Measurements from ENCODE around the gene ETNK2. TPM values are rescaled to one million over a fixed set of nuclear protein-coding genes. Genes with fewer than 3 reads are reported as not detected.

ETNK2 gene
- total RNA-seq, 4 donors from 2014 or later = 0.35 to 9.7 (median 5.7) TPM; not detected in 1

DNA sequence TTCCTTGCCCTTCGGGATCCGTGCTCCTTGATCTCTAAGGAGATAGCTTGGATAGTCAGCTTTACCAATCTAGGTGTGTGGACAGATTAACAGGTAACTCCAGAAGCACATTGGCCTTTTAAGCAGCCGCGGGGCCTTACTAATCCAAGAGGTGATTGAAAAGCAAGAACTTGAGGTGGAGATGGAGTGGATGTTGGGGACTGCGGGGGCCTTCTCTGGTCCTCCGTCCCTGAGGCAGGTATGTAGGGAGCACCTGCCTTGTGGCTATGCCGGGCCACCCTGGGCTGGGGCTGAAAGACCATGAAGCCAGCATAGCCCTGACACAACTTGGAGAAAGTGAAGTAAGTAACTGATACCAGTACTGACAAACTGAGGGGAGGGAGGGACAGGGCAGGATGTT is 68.4 kb downstream of the ETNK2 start:
- no peaks in the 10 kb centered on the region for H3K9me3 ChIP-seq
- no peaks in the 10 kb centered on the region for H3K36me3 ChIP-seq
- peak overlapping the region in 3 of 4 donors; percentile 2 to 80 (median 17) for H3K27ac ChIP-seq
- H3K4me1 ChIP-seq = peaks cover 0 to 85% (median 2%) of the 10 kb centered on the region in 4 donors
- no peaks in the 10 kb centered on the region for H3K27me3 ChIP-seq
- DNase-seq = no peak
- H3K4me3 ChIP-seq = no peak overlapping the region
- no peak for TF ChIP-seq POLR2A (IDR thresholded peaks at IDR 0.05)
- TF ChIP-seq, protein P1, sequence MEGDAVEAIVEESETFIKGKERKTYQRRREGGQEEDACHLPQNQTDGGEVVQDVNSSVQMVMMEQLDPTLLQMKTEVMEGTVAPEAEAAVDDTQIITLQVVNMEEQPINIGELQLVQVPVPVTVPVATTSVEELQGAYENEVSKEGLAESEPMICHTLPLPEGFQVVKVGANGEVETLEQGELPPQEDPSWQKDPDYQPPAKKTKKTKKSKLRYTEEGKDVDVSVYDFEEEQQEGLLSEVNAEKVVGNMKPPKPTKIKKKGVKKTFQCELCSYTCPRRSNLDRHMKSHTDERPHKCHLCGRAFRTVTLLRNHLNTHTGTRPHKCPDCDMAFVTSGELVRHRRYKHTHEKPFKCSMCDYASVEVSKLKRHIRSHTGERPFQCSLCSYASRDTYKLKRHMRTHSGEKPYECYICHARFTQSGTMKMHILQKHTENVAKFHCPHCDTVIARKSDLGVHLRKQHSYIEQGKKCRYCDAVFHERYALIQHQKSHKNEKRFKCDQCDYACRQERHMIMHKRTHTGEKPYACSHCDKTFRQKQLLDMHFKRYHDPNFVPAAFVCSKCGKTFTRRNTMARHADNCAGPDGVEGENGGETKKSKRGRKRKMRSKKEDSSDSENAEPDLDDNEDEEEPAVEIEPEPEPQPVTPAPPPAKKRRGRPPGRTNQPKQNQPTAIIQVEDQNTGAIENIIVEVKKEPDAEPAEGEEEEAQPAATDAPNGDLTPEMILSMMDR (IDR thresholded peaks at IDR 0.05) = no peak

DNA sequence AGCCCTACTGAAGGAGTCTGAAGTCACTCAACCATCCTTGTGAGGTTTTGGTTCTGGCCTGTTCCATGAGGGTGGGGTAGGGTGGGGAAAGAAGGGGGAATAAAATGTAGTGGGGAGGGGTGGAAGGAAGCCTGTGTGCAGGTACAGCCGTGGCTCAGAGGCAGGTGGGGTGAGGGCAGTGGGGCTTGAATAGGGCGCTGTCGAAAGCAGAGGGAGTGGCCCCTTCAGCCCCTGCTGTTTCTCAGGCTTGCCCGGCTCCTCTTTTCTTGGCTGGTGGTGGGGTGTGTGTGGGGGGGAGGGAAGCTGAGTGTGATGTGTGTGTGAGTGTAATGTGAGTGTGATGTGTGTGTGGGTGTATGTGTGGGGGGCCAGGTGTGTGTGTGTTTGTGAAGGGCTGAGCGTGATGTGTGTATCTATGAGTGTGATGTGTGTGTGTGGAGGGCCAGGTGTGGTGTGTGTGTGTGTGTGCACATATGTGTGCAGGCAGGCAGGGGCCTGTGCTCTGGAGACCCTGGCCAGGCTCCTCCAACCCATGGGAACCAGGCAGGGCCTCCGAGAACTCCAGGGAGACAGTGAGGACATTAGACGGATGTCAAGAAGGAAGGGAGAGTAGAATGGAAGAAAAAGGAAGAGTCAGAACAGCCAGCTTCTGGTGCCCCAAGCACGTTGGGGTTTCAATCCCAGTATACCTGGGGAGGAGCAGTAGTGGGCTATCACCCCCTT is 69.9 kb downstream of the ETNK2 start:
- TF ChIP-seq, protein P1 (IDR thresholded peaks at IDR 0.05) = no peak
- no peak for TF ChIP-seq POLR2A (IDR thresholded peaks at IDR 0.05)
- H3K4me1 ChIP-seq = peaks cover 0 to 79% (median 2%) of the 10 kb centered on the region in 4 donors

DNA sequence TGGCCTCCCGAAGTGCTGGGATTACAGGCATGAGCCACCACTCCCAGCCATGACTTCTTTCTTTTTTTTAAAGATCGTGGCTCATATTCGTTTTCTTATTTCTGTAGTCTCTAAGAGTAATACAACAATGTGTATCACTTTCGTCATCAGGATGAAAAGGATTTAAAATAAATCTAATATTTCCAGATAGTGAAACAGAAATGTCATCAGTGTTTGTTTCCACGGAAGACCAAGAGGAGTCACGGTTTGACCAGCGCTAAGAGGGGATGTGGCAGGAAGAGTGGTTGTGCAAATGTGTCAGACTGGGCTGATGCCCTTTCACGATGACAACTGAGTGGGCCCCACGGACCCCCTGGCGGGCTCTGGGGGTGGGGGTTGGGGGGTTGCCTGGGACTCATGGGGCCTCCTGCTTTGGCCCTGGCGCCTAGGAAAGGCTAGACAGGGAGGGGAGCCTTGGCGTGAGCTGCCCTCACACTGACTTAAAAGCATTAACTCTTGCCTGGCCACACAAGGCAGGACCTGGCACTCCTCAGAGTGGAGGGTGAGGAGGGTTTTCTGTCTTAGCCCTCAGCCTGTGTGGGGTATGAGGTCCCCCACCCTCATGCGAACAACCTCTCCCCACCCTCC is 70.6 kb downstream of the ETNK2 start:
- TF ChIP-seq, protein P1 (IDR thresholded peaks at IDR 0.05) = no peak
- no peak for TF ChIP-seq POLR2A (IDR thresholded peaks at IDR 0.05)
- H3K4me3 ChIP-seq = no peak overlapping the region

More for the DNA sequence above, 69.9 kb downstream of the ETNK2 start:
- Histone ChIP-seq H3K9me3 (no peaks in the 10 kb centered on the region), H3K36me3 (no peaks in the 10 kb centered on the region), H3K27me3 (no peaks in the 10 kb centered on the region), H3K27ac (peak overlapping the region in 3 of 4 donors; percentile 17 to 71 (median 64)), H3K4me3 (no peak overlapping the region)
- DNase-seq = no peak

More for the DNA sequence above, 70.6 kb downstream of the ETNK2 start:
- no peak for DNase-seq
- Histone ChIP-seq H3K27me3 (no peaks in the 10 kb centered on the region), H3K4me1 (peaks cover 0 to 80% (median 2%) of the 10 kb centered on the region in 4 donors), H3K27ac (peak overlapping the region in 3 of 4 donors; percentile 12 to 71 (median 64)), H3K9me3 (no peaks in the 10 kb centered on the region), H3K36me3 (no peaks in the 10 kb centered on the region)

Other genes with a start within 250 kb of the ETNK2 start
- gene SOX13, start 78.9 kb downstream of the ETNK2 start, total RNA-seq = 10 to 100 TPM; 42.1 to 80.3 (median 59.0) TPM
- gene REN, start 14.3 kb upstream of the ETNK2 start, total RNA-seq = not detected
- 1 to 10 TPM in 2 of 4 donors, not detected in 2; 3.0 to 7.0 TPM for gene KISS1, start 44.4 kb upstream of the ETNK2 start, total RNA-seq
- gene GOLT1A, start 61.9 kb upstream of the ETNK2 start, total RNA-seq = 100 to 1,000 TPM in 1 of 4 donors, 10 to 100 TPM in 3; 11.6 to 101 (median 69.1) TPM
- 10 to 100 TPM; 57.3 to 91.6 (median 70.2) TPM for gene PLEKHA6, start 207.9 kb upstream of the ETNK2 start, total RNA-seq

Measured in Peyer's patch (tissue), 4 donors.